T-cell (primary cell): ENCODE data around the gene CD59. TPM values are rescaled to one million over a fixed set of nuclear protein-coding genes. Genes with fewer than 3 reads are reported as not detected.

ENCODE experiments used
- ATAC-seq, 4 experiments: fragments of 200-7000 bp in 3 of 4; fragments of 150-1000 bp in 1 of 4; cut with Tn5 transposase; replicated peaks in 1 of 4; 1 replicate in 3 of 4; 2 replicates in 1 of 4; pipeline ENCODE4 v1.10.0; 2021; ENCODE audit warnings: moderate library complexity in 3 of 4, mild to moderate bottlenecking in 2 of 4, moderate number of reproducible peaks in 1 of 4
- CTCF ChIA-PET, 2 donors: fragments of 300-600 bp; sonication (Branson Sonifier 250); formaldehyde crosslinking; loops; one replicate each; lab custom pipeline; 2022; ENCODE audit warnings: antibody characterized with exemption in 2 of 2; lab: Charles Lee
- POLR2A ChIA-PET, 2 donors: fragments of 300-600 bp; sonication (Branson Sonifier 250); formaldehyde crosslinking; loops; one replicate each; lab custom pipeline; 2022; ENCODE audit warnings: antibody characterized with exemption in 2 of 2; lab: Charles Lee
- DNase-seq, 35 experiments: peaks; one replicate each; pipeline versions ENCODE4 v3.0.0 to v3.0.0-alpha.2; 2013 to 2023
- H3K27ac ChIP-seq: one replicate; pipeline ENCODE4 v1.5.1; 2013; ENCODE audit warnings: low read length
- H3K27me3 ChIP-seq, 2 experiments: replicated peaks in 1 of 2; 1 replicate in 1 of 2; 2 replicates in 1 of 2; pipeline versions ENCODE4 v1.6.1 to v1.7.0; 2013; ENCODE audit warnings: low read length in 1 of 2, mixed read lengths in 1 of 2; ENCODE audit not compliant: control insufficient read depth in 2 of 2, insufficient read depth in 2 of 2; ENCODE audit errors: extremely low read depth in 1 of 2
- H3K36me3 ChIP-seq, 2 donors: 1 replicate in 1 of 2; 2 replicates in 1 of 2; pipeline versions ENCODE4 v1.6.1 to v1.7.0; 2013; ENCODE audit warnings: low read length in 1 of 2; ENCODE audit not compliant: control insufficient read depth in 2 of 2, insufficient read depth in 1 of 2; ENCODE audit errors: extremely low read depth in 1 of 2
- H3K4me1 ChIP-seq, 2 experiments: 1 replicate in 1 of 2; 2 replicates in 1 of 2; pipeline versions ENCODE4 v1.6.1 to v1.7.0; 2013; ENCODE audit warnings: low read length in 2 of 2, mixed read lengths in 1 of 2; ENCODE audit not compliant: insufficient read depth in 2 of 2, control insufficient read depth in 1 of 2; ENCODE audit errors: extremely low read depth in 1 of 2
- H3K4me3 ChIP-seq, 2 donors: 1 replicate in 1 of 2; 2 replicates in 1 of 2; pipeline versions ENCODE4 v1.5.1 to v1.7.0; 2013; ENCODE audit warnings: mild to moderate bottlenecking in 2 of 2, low read length in 1 of 2, moderate library complexity in 1 of 2; ENCODE audit not compliant: control insufficient read depth in 1 of 2; ENCODE audit errors: extremely low read depth in 1 of 2
- H3K9me3 ChIP-seq: 2 replicates; pipeline ENCODE4 v1.7.0; 2013
- H3K27ac Mint-ChIP-seq, 2 donors: one replicate each; pipeline ENCODE4 v1.8.0; 2020 to 2021; ENCODE audit warnings: mild to moderate bottlenecking in 2 of 2, mixed read lengths in 2 of 2
- H3K27me3 Mint-ChIP-seq, 2 donors: one replicate each; pipeline ENCODE4 v1.8.0; 2021 to 2022; ENCODE audit warnings: mixed read lengths in 2 of 2
- H3K36me3 Mint-ChIP-seq: one replicate; pipeline ENCODE4 v1.8.0; 2021; ENCODE audit warnings: mixed read lengths
- H3K4me1 Mint-ChIP-seq, 3 donors: one replicate each; pipeline ENCODE4 v1.8.0; 2020 to 2022; ENCODE audit warnings: mixed read lengths in 3 of 3, mild to moderate bottlenecking in 1 of 3
- H3K4me3 Mint-ChIP-seq, 3 donors: one replicate each; pipeline ENCODE4 v1.8.0; 2020 to 2022; ENCODE audit warnings: mild to moderate bottlenecking in 3 of 3, mixed read lengths in 3 of 3, moderate library complexity in 3 of 3
- H3K9me3 Mint-ChIP-seq, 3 donors: one replicate each; pipeline ENCODE4 v1.8.0; 2020 to 2022; ENCODE audit warnings: mixed read lengths in 3 of 3
- WGBS: methylation state at CpG from one replicate; pipeline ENCODE4 v1.1.5; 2013; ENCODE audit warnings: missing lambda C conversion rate; ENCODE audit not compliant: insufficient coverage; 5-methylcytosine and 5-hydroxymethylcytosine counted together
- total RNA-seq, 35 experiments: library from RNA in 6 of 35; stranded (reverse) in 6 of 35; fragments of 120-200 nt in 1 of 35; gene quantifications; one replicate each; pipeline versions ENCODE4 v1.2.1 to v1.2.4 and lab custom pipeline; 2013 to 2026

The CD59 gene
- total RNA-seq, 5 donors from 2014 or later (not counting 1 experiment from before 2014, with no cell fraction given): 34.3 to 85.8 (median 71.9) TPM

GRCh38 chr11:33723238-33723881 is 12.9 kb downstream of the CD59 start:
- no peak overlapping the region for H3K4me3 Mint-ChIP-seq

GRCh38 chr11:33722590-33723234 is 13.5 kb downstream of the CD59 start:
- DNase-seq (no peak), ATAC-seq (no peak)
- Histone ChIP-seq H3K27me3 (no peaks in the 10 kb centered on the region), H3K36me3 (peaks cover 0 to 14% of the 10 kb centered on the region in 2 donors), H3K9me3 (no peaks in the 10 kb centered on the region), H3K27ac (no peak overlapping the region), H3K4me1 (peaks cover 0 to 9% of the 10 kb centered on the region in 2 experiments), H3K4me3 (no peak overlapping the region)
- Mint-ChIP-seq H3K9me3 (no peaks in the 10 kb centered on the region), H3K36me3 (peaks cover 24% of the 10 kb centered on the region), H3K4me1 (peaks cover 17 to 45% (median 40%) of the 10 kb centered on the region in 3 donors), H3K27me3 (no peaks in the 10 kb centered on the region), H3K4me3 (no peak overlapping the region), H3K27ac (no peak overlapping the region)
- CTCF ChIA-PET: interaction anchor here in 1 of 2 donors (1.4 kb wide), 1 partner anchor 20 kb away, joined by 7 read pairs; no protein-coding TSS in a partner anchor
- POLR2A ChIA-PET: no interaction called here
- 78% methylated on average over 1 of the region's 2 CpGs for WGBS

More at GRCh38 chr11:33723238-33723881, 12.9 kb downstream of the CD59 start:
- ChIA-PET POLR2A (no interaction called here), CTCF (interaction anchor here (1.4 to 1.5 kb wide), 2 partner anchors 19 kb away, joined by 3 to 7 read pairs; no protein-coding TSS in a partner anchor)
- H3K27ac ChIP-seq: no peak overlapping the region
- peaks cover 0 to 14% of the 10 kb centered on the region in 2 donors for H3K36me3 ChIP-seq
- DNase-seq (no peak), ATAC-seq (no peak)
- H3K4me3 ChIP-seq: no peak overlapping the region
- H3K9me3 ChIP-seq: no peaks in the 10 kb centered on the region
- peaks cover 0 to 9% of the 10 kb centered on the region in 2 experiments for H3K4me1 ChIP-seq
- Mint-ChIP-seq H3K9me3 (no peaks in the 10 kb centered on the region), H3K27ac (no peak overlapping the region), H3K36me3 (peaks cover 24% of the 10 kb centered on the region), H3K4me1 (peaks cover 17 to 45% (median 45%) of the 10 kb centered on the region in 3 donors), H3K27me3 (no peaks in the 10 kb centered on the region)
- WGBS: 71% methylated on average over 5 of the region's 6 CpGs
- no peaks in the 10 kb centered on the region for H3K27me3 ChIP-seq

- Histone ChIP-seq H3K27me3 (no peaks in the 10 kb centered on the region), H3K4me3 (no peak overlapping the region), H3K9me3 (no peaks in the 10 kb centered on the region), H3K4me1 (peaks cover 0 to 9% of the 10 kb centered on the region in 2 experiments), H3K27ac (no peak overlapping the region), H3K36me3 (peaks cover 0 to 17% of the 10 kb centered on the region in 2 donors)
- peaks cover 17 to 45% (median 34%) of the 10 kb centered on the region in 3 donors for H3K4me1 Mint-ChIP-seq
- no peaks in the 10 kb centered on the region for H3K9me3 Mint-ChIP-seq
- no peak overlapping the region for H3K27ac Mint-ChIP-seq
- H3K4me3 Mint-ChIP-seq: no peak overlapping the region
- POLR2A ChIA-PET: no interaction called here
- H3K36me3 Mint-ChIP-seq: peaks cover 30% of the 10 kb centered on the region
- 94% methylated on average over 5 of the region's 5 CpGs for WGBS
- ATAC-seq (no peak), DNase-seq (no peak)
- H3K27me3 Mint-ChIP-seq: no peaks in the 10 kb centered on the region
- CTCF ChIA-PET: interaction anchor here in 1 of 2 donors (1.4 kb wide), 1 partner anchor 20 kb away, joined by 7 read pairs; no protein-coding TSS in a partner anchor
These were observed 14.2 kb downstream of the CD59 start for GRCh38 chr11:33721984-33722383.

- DNase-seq (no peak), ATAC-seq (no peak)
- WGBS: no CpG with 5 or more reads among the region's 1 CpG
- Mint-ChIP-seq H3K4me1 (peaks cover 14 to 41% (median 32%) of the 10 kb centered on the region in 3 donors), H3K27me3 (no peaks in the 10 kb centered on the region), H3K36me3 (peaks cover 35% of the 10 kb centered on the region), H3K4me3 (no peak overlapping the region), H3K27ac (no peak overlapping the region), H3K9me3 (no peaks in the 10 kb centered on the region)
- Histone ChIP-seq H3K4me1 (peaks cover 0 to 9% of the 10 kb centered on the region in 2 experiments), H3K27me3 (no peaks in the 10 kb centered on the region), H3K36me3 (peaks cover 0 to 17% of the 10 kb centered on the region in 2 donors), H3K27ac (no peak overlapping the region), H3K4me3 (no peak overlapping the region), H3K9me3 (no peaks in the 10 kb centered on the region)
- CTCF ChIA-PET: no interaction called here
- POLR2A ChIA-PET: no interaction called here
These were observed 14.8 kb downstream of the CD59 start for GRCh38 chr11:33721426-33721825.

- ChIA-PET CTCF (interaction anchor here (1.7 to 2.2 kb wide), 2 partner anchors 23 kb away, joined by 4 to 5 read pairs; no protein-coding TSS in a partner anchor), POLR2A (interaction anchor here in 1 of 2 donors (0.7 kb wide), 1 partner anchor 23 kb away, joined by 3 read pairs; no protein-coding TSS in a partner anchor)
- no peak for ATAC-seq
- H3K9me3 Mint-ChIP-seq: no peaks in the 10 kb centered on the region
- peaks cover 8 to 25% (median 19%) of the 10 kb centered on the region in 3 donors for H3K4me1 Mint-ChIP-seq
- no peak overlapping the region for H3K4me3 ChIP-seq
- peaks cover 0 to 7% of the 10 kb centered on the region in 2 experiments for H3K4me1 ChIP-seq
- peaks cover 42% of the 10 kb centered on the region for H3K36me3 Mint-ChIP-seq
- H3K27ac Mint-ChIP-seq: no peak overlapping the region
- WGBS: 61% methylated on average over 3 of the region's 5 CpGs
- no peaks in the 10 kb centered on the region for H3K9me3 ChIP-seq
- no peaks in the 10 kb centered on the region for H3K27me3 ChIP-seq
- H3K36me3 ChIP-seq: peaks cover 0 to 17% of the 10 kb centered on the region in 2 donors
- no peak for DNase-seq
- no peaks in the 10 kb centered on the region for H3K27me3 Mint-ChIP-seq
- no peak overlapping the region for H3K4me3 Mint-ChIP-seq
- H3K27ac ChIP-seq: no peak overlapping the region
These were observed 16.6 kb downstream of the CD59 start for GRCh38 chr11:33719587-33719986.

- POLR2A ChIA-PET: no interaction called here
- 83% methylated on average over 2 of the region's 2 CpGs for WGBS
These were observed 17.8 kb downstream of the CD59 start for GRCh38 chr11:33718440-33718839.

More at GRCh38 chr11:33718440-33718839, 17.8 kb downstream of the CD59 start:
- H3K4me1 ChIP-seq: no peaks in the 10 kb centered on the region
- H3K27me3 ChIP-seq: no peaks in the 10 kb centered on the region
- no peak overlapping the region for H3K27ac ChIP-seq
- Mint-ChIP-seq H3K4me1 (peaks cover 4 to 14% (median 11%) of the 10 kb centered on the region in 3 donors), H3K4me3 (no peak overlapping the region), H3K36me3 (peaks cover 43% of the 10 kb centered on the region), H3K27me3 (no peaks in the 10 kb centered on the region), H3K9me3 (no peaks in the 10 kb centered on the region), H3K27ac (no peak overlapping the region)
- no peak for DNase-seq
- no peak overlapping the region for H3K4me3 ChIP-seq
- CTCF ChIA-PET: interaction anchor here (0.6 to 3.4 kb wide), 3 partner anchors 24 to 646 kb away, joined by 4 to 35 read pairs (median 4); no protein-coding TSS in a partner anchor
- no peaks in the 10 kb centered on the region for H3K9me3 ChIP-seq
- no peak for ATAC-seq
- H3K36me3 ChIP-seq: peaks cover 0 to 19% of the 10 kb centered on the region in 2 donors
